ENCODE measurements around the gene SP1. TPM values are rescaled to one million over a fixed set of nuclear protein-coding genes. Genes with fewer than 3 reads are reported as not detected.

The SP1 gene
- total and polyA plus RNA-seq, 9 of the 15 experiments (the other 6 are each of a cell fraction or from before 2014, with no cell fraction given): 8.0 to 65.5 (median 41.6) TPM

- Histone ChIP-seq H3K27me3 (ENCODE audit: control insufficient read depth in 2 of 2, insufficient read depth in 2 of 2, low read length in 2 of 2) (no peaks in the 10 kb centered on the region), H2AFZ (ENCODE audit: low read depth, low read length) (no peak overlapping the region), H3K27ac (ENCODE audit: extremely low read depth, low read depth, low read length) (peak overlapping the region; percentile 22; the same call in 2 of the 3 replicates), H3K9me1 (ENCODE audit: control insufficient read depth, insufficient read depth, low read length) (no peaks in the 10 kb centered on the region), H3K9me3 (replicated peaks; ENCODE audit: control insufficient read depth, insufficient read depth, low read depth, low read length) (no peaks in the 10 kb centered on the region), H3K4me3 (peak overlapping the region; percentile 13; the same call in 1 of the 2 replicates), H3K9ac (ENCODE audit: insufficient read depth in 1 of 2, low read depth in 2 of 2, low read length in 2 of 2) (peak overlapping the region; percentile 7 to 53; a peak in 2 of 4 replicates), H3K4me2 (ENCODE audit: insufficient read depth, low read length) (peak overlapping the region; percentile 59), H3K36me3 (ENCODE audit: control insufficient read depth, insufficient read depth, low read length) (peaks cover 62% of the 10 kb centered on the region), H4K20me1 (replicated peaks; ENCODE audit: control insufficient read depth, insufficient read depth, low read length) (0 out of 2 replicates have a peak, but pooled peaks cover 3% of the 10 kb centered on the region), H3K79me2 (ENCODE audit: control insufficient read depth, insufficient read depth, low read length) (peaks cover 69% of the 10 kb centered on the region), H3K4me1 (replicated peaks in 1 of 2; ENCODE audit: control insufficient read depth in 2 of 2, insufficient read depth in 2 of 2, low read length in 2 of 2) (peaks cover 32 to 42% of the 10 kb centered on the region in 2 experiments)
- ChIA-PET CTCF (ENCODE audit: low intra/inter-chr PET ratio) (interaction anchor here (3.5 kb wide), 1 partner anchor 31 kb away, joined by 20 read pairs; no protein-coding TSS in a partner anchor), POLR2A (interaction anchor here (0.9 to 1.7 kb wide), 3 partner anchors 14 to 49 kb away, joined by 3 to 5 read pairs (median 3); no protein-coding TSS in a partner anchor)
- in situ Hi-C loops (cut with MboI) (no loop called here), intact Hi-C loops (cut with micrococcal nuclease) (no loop called here)
- no TSS peak for BruUV-seq (replicated peaks)
- TF ChIP-seq EGR1 (conservative IDR thresholded peaks at IDR 0.05): no peak
- no peak for TF ChIP-seq ZNF586 (CRISPR knock-in tag; conservative IDR thresholded peaks at IDR 0.05)
- TF ChIP-seq KDM4B (IDR thresholded peaks at IDR 0.05; ENCODE audit: borderline replicate concordance in 2 of 2, low read depth in 1 of 2): no peak
- TF ChIP-seq SMAD1 (IDR thresholded peaks at IDR 0.05; ENCODE audit: low read depth, low read length, partially characterized antibody): no peak
- TF ChIP-seq MCM7 (IDR thresholded peaks at IDR 0.05): no peak
- TF ChIP-seq HOXB6 (CRISPR knock-in tag; IDR thresholded peaks at IDR 0.05; ENCODE audit: borderline replicate concordance): no peak
- DNase-seq (ENCODE audit: extremely low read depth in 1 of 4, low spot score in 3 of 4) (no peak), FAIRE-seq (no peak), ATAC-seq (no peak)
- 82% methylated on average over 2 of the region's 2 CpGs for WGBS (ENCODE audit: insufficient coverage, low coverage, missing lambda C conversion rate)
Observed at GRCh38 chr12:53383258-53383657, 3.3 kb downstream of the SP1 start.
